Osteoblast (primary cell): ENCODE data around the gene CUL4B. TPM values are rescaled to one million over a fixed set of nuclear protein-coding genes. Genes with fewer than 3 reads are reported as not detected.

Experiments
- DNase-seq: peaks from one replicate; pipeline ENCODE4 v3.0.0; 2011; ENCODE audit warnings: low spot score, mixed read lengths; ENCODE audit not compliant: insufficient read length; ENCODE audit errors: missing footprints
- H2AFZ ChIP-seq: 2 replicates; pipeline ENCODE4 v1.6.0; 2011; ENCODE audit warnings: mild to moderate bottlenecking, low read length
- H3K27ac ChIP-seq: 2 replicates; pipeline ENCODE4 v1.5.1; 2011; ENCODE audit warnings: mild to moderate bottlenecking, low read depth, low read length, moderate library complexity
- H3K27me3 ChIP-seq: 2 replicates; pipeline ENCODE4 v1.6.0; 2012; ENCODE audit warnings: mild to moderate bottlenecking, control low read depth, inconsistent platforms, low read length, moderate library complexity; ENCODE audit not compliant: insufficient read depth
- H3K36me3 ChIP-seq: 2 replicates; pipeline ENCODE4 v1.5.1; 2011; ENCODE audit warnings: mild to moderate bottlenecking, low read length, control low read depth, moderate library complexity; ENCODE audit not compliant: insufficient read depth
- H3K4me1 ChIP-seq: 2 replicates; pipeline ENCODE4 v1.5.1; 2011; ENCODE audit warnings: mild to moderate bottlenecking, low read length, control low read depth, moderate library complexity; ENCODE audit not compliant: insufficient read depth
- H3K4me2 ChIP-seq: 2 replicates; pipeline ENCODE4 v1.6.0; 2011; ENCODE audit warnings: mild to moderate bottlenecking, low read length; ENCODE audit not compliant: insufficient read depth
- H3K4me3 ChIP-seq: fragments of 200-600 bp; sonication (generic); 3 replicates; pipeline ENCODE4 v1.5.1; 2012; ENCODE audit warnings: mild to moderate bottlenecking, low read length, inconsistent platforms; ENCODE audit not compliant: insufficient read depth
- H3K79me2 ChIP-seq: 2 replicates; pipeline ENCODE4 v1.6.0; 2012; ENCODE audit warnings: mild to moderate bottlenecking, low read length, control low read depth, inconsistent platforms; ENCODE audit not compliant: insufficient read depth
- H3K9me3 ChIP-seq: 2 replicates; pipeline ENCODE4 v1.5.1; 2011; ENCODE audit warnings: low read depth, low read length, control low read depth
- H4K20me1 ChIP-seq: 2 replicates; pipeline ENCODE4 v1.6.0; 2012; ENCODE audit warnings: mild to moderate bottlenecking, low read length, control low read depth; ENCODE audit not compliant: insufficient read depth
- CTCF ChIP-seq: IDR thresholded peaks from 2 replicates; pipeline ENCODE4 v1.5.1; 2011; ENCODE audit warnings: mild to moderate bottlenecking, low read depth, low read length, moderate library complexity; ENCODE audit errors: extremely low read depth
- total RNA-seq: library from RNA; depleted of rRNA; stranded (reverse); fragments of >200 nt; gene quantifications from 2 replicates; pipeline ENCODE4 v1.2.3, GENCODE V29; 2012

The CUL4B gene
- 76.0 TPM in 2 replicates for total RNA-seq

- peak; percentile 91 for DNase-seq
- Histone ChIP-seq H3K4me1 (peaks cover 3% of the 10 kb centered on the region), H3K4me2 (peak within 1 kb of the TSS; percentile 80), H2AFZ (peak within 1 kb of the TSS; percentile 70), H3K36me3 (peaks cover 6% of the 10 kb centered on the region), H3K4me3 (peak within 1 kb of the TSS; percentile 79), H3K79me2 (peaks cover 43% of the 10 kb centered on the region), H4K20me1 (no peaks in the 10 kb centered on the region), H3K27me3 (no peaks in the 10 kb centered on the region), H3K27ac (peak within 1 kb of the TSS; percentile 92), H3K9me3 (no peaks in the 10 kb centered on the region)
- TF ChIP-seq CTCF = no peak
Measured at GRCh38 chrX:120560842-120561633, at the start of gene CUL4B. CUL4B (minus strand) TSS chrX:120560962; CDS start chrX:120560638, 324 bp downstream.

GRCh38 chrX:120604361-120604782 is 43.6 kb upstream of the CUL4B start:
- H2AFZ ChIP-seq = no peak overlapping the region
- H3K79me2 ChIP-seq = peaks cover 27% of the 10 kb centered on the region

GRCh38 chrX:120603707-120604360 is 43.1 kb upstream of the CUL4B start, which contains the start of gene MCTS1:
MCTS1 (plus strand) TSS chrX:120604101; CDS start chrX:120604237, 136 bp downstream.
- Histone ChIP-seq H3K4me1 (no peaks in the 10 kb centered on the region), H3K79me2 (peaks cover 27% of the 10 kb centered on the region), H3K4me2 (peak within 1 kb of the TSS; percentile 82), H3K27ac (peak within 1 kb of the TSS; percentile 87), H3K36me3 (peaks cover 6% of the 10 kb centered on the region), H4K20me1 (no peaks in the 10 kb centered on the region), H3K27me3 (peaks cover 2% of the 10 kb centered on the region), H3K4me3 (peak within 1 kb of the TSS; percentile 75), H2AFZ (peak within 1 kb of the TSS; percentile 60), H3K9me3 (no peaks in the 10 kb centered on the region)
- peak; percentile 55 for DNase-seq
- TF ChIP-seq CTCF = no peak

More at GRCh38 chrX:120604361-120604782, 43.6 kb upstream of the CUL4B start:
- no peaks in the 10 kb centered on the region for H3K4me1 ChIP-seq
- peak overlapping the region; percentile 82 for H3K4me2 ChIP-seq
- H3K9me3 ChIP-seq = no peaks in the 10 kb centered on the region
- no peak for TF ChIP-seq CTCF
- peaks cover 2% of the 10 kb centered on the region for H3K27me3 ChIP-seq
- H4K20me1 ChIP-seq = no peaks in the 10 kb centered on the region
- peak overlapping the region; percentile 87 for H3K27ac ChIP-seq
- peak; percentile 79 for DNase-seq
- H3K36me3 ChIP-seq = peaks cover 6% of the 10 kb centered on the region
- H3K4me3 ChIP-seq = peak overlapping the region; percentile 75

- TF ChIP-seq CTCF = no peak
- Histone ChIP-seq H3K36me3 (no peaks in the 10 kb centered on the region), H3K9me3 (no peaks in the 10 kb centered on the region), H3K27ac (no peak overlapping the region), H2AFZ (no peak overlapping the region), H3K4me3 (no peak overlapping the region), H3K4me1 (no peaks in the 10 kb centered on the region), H3K79me2 (no peaks in the 10 kb centered on the region), H4K20me1 (no peaks in the 10 kb centered on the region), H3K4me2 (no peak overlapping the region), H3K27me3 (no peaks in the 10 kb centered on the region)
- no peak for DNase-seq
Measured at GRCh38 chrX:120585702-120586101, 24.9 kb upstream of the CUL4B start.
